GM12892 (cell line): ENCODE results near the gene DCP1B.

ENCODE experiments used
- POLR2A ChIP-seq: IDR thresholded peaks from 2 replicates; pipeline ENCODE4 v1.6.1; 2011; ENCODE audit warnings: low read depth, low read length, control low read depth
- POLR2AphosphoS5 ChIP-seq: IDR thresholded peaks from 2 replicates; pipeline ENCODE4 v1.6.1; 2011; ENCODE audit warnings: low read depth, low read length, control low read depth
- TAF1 ChIP-seq: IDR thresholded peaks from 2 replicates; pipeline ENCODE4 v1.6.1; 2011; ENCODE audit warnings: low read depth, mild to moderate bottlenecking, control low read depth, low read length, borderline replicate concordance

DNA sequence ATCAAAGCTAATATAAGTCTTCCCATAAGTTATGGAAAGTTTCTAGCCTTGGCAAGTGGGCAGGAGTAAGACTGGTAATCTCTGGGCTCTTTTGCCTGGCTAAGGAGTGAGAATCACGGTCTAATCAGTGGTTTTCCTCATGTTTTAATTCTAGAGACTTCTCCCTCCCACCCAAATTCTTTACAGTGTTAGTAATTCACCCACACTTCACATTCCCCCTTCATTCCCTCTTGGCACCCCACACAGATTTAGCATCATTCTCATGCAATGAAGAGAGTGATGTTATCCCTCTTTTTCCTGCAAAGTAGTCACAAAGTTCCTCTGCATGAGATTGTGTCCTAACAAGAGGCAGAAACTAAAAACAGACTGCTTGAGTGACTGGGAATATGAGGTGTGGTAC is 57.2 kb downstream of the DCP1B start:
- TF ChIP-seq POLR2A (no peak), TAF1 (no peak), POLR2AphosphoS5 (no peak)
